ENCODE measurements around the gene SEMA4D. TPM values are rescaled to one million over a fixed set of nuclear protein-coding genes. Genes with fewer than 3 reads are reported as not detected.

Gene SEMA4D
- total and polyA plus RNA-seq, 12 donors = 3.5 to 57.0 (median 26.7) TPM

DNA sequence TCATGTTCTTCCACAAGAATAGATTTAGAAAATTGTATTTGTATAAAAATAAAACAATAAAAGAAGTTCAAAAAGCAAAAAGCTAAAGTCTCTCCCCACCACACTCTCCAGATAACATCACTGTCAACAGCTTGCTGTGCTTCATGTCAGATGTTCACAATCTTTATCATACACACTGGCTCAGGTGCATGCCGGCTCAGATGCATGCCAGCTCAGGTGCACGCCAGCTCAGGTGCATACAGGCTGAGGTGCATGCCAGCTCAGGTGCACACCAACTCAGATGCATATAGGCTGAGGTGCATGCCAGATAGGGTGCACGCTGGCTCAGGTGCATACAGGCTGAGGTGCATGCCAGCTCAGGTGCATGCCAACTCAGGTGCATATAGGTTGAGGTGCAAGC lies 26.5 kb downstream of the SEMA4D start:
- H3K4me3 ChIP-seq = no peak overlapping the region
- no peaks in the 10 kb centered on the region for H3K9me3 ChIP-seq (replicated peaks in 1 of 3)
- no peak overlapping the region for H3K27ac ChIP-seq
- H3K4me1 ChIP-seq (replicated peaks in 1 of 2) = peaks cover 0 to 15% of the 10 kb centered on the region in 2 donors
- H3K27me3 ChIP-seq = no peaks in the 10 kb centered on the region
- intact Hi-C loops (cut with DNase I) = no loop called here
- WGBS, 4 donors = 66 to 94% (median 84%) methylated on average over 2 to 3 of the region's 3 CpGs
- TF ChIP-seq POLR2A (IDR thresholded peaks at IDR 0.05) (no peak), CTCF (IDR thresholded peaks at IDR 0.05) (no peak)
- DNase-seq = no peak
- no peaks in the 10 kb centered on the region for H3K36me3 ChIP-seq (replicated peaks in 1 of 2)

- intact Hi-C loops (cut with DNase I) = no loop called here
Observed at GRCh38 chr9:89470224-89470839, 27.6 kb downstream of the SEMA4D start.

GRCh38 chr9:89469003-89469402 lies 28.9 kb downstream of the SEMA4D start:
- 66 to 77% (median 72%) methylated on average over 1 of the region's 1 CpG for WGBS, 4 donors
- Histone ChIP-seq H3K4me3 (no peak overlapping the region), H3K27me3 (no peaks in the 10 kb centered on the region), H3K9me3 (replicated peaks in 1 of 3) (no peaks in the 10 kb centered on the region), H3K27ac (no peak overlapping the region), H3K36me3 (replicated peaks in 1 of 2) (no peaks in the 10 kb centered on the region), H3K4me1 (replicated peaks in 1 of 2) (peaks cover 5 to 21% of the 10 kb centered on the region in 2 donors)
- intact Hi-C loops (cut with DNase I) = no loop called here
- TF ChIP-seq POLR2A (IDR thresholded peaks at IDR 0.05) (no peak), CTCF (IDR thresholded peaks at IDR 0.05) (no peak)
- no peak for DNase-seq

More at GRCh38 chr9:89470224-89470839, 27.6 kb downstream of the SEMA4D start:
- H3K4me1 ChIP-seq (replicated peaks in 1 of 2) = peaks cover 0 to 15% of the 10 kb centered on the region in 2 donors
- TF ChIP-seq CTCF (IDR thresholded peaks at IDR 0.05) (no peak), POLR2A (IDR thresholded peaks at IDR 0.05) (no peak)
- no peak for DNase-seq
- H3K4me3 ChIP-seq = no peak overlapping the region
- H3K36me3 ChIP-seq (replicated peaks in 1 of 2) = no peaks in the 10 kb centered on the region
- H3K27me3 ChIP-seq = no peaks in the 10 kb centered on the region
- no peak overlapping the region for H3K27ac ChIP-seq
- 79 to 83% (median 80%) methylated on average over 6 of the region's 6 CpGs for WGBS, 4 donors
- no peaks in the 10 kb centered on the region for H3K9me3 ChIP-seq (replicated peaks in 1 of 3)

GRCh38 chr9:89468281-89468960 lies 29.5 kb downstream of the SEMA4D start:
- Histone ChIP-seq H3K36me3 (replicated peaks in 1 of 2) (no peaks in the 10 kb centered on the region), H3K27me3 (no peaks in the 10 kb centered on the region), H3K27ac (no peak overlapping the region), H3K9me3 (replicated peaks in 1 of 3) (no peaks in the 10 kb centered on the region), H3K4me1 (replicated peaks in 1 of 2) (peaks cover 7 to 22% of the 10 kb centered on the region in 2 donors), H3K4me3 (no peak overlapping the region)
- TF ChIP-seq POLR2A (IDR thresholded peaks at IDR 0.05) = no peak
- TF ChIP-seq CTCF (IDR thresholded peaks at IDR 0.05) = no peak
- DNase-seq = no peak
- 64 to 79% (median 68%) methylated on average over 7 of the region's 7 CpGs for WGBS, 4 donors
- intact Hi-C loops (cut with DNase I) = no loop called here

All from adrenal gland (tissue), 12 donors.